K562 (cell line): Measurements from ENCODE around the gene DGCR2. TPM values are rescaled to one million over a fixed set of nuclear protein-coding genes. Genes with fewer than 3 reads are reported as not detected.

ENCODE experiments used
- ETV5 ChIP-seq: sonication (generic); formaldehyde crosslinking; IDR thresholded peaks from 2 replicates; pipeline ENCODE4 v1.4.0; 2020; ENCODE audit warnings: low read depth, mild to moderate bottlenecking, missing genetic modification reagents
- KAT7 ChIP-seq: sonication (generic); formaldehyde crosslinking; IDR thresholded peaks from 2 replicates; pipeline ENCODE4 v1.8.0; 2022; ENCODE audit warnings: missing genetic modification reagents, mild to moderate bottlenecking, borderline replicate concordance
- LCOR ChIP-seq: sonication (generic); formaldehyde crosslinking; IDR thresholded peaks from 2 replicates; pipeline ENCODE4 v1.8.0; 2022; ENCODE audit warnings: mild to moderate bottlenecking, missing genetic modification reagents
- MED1 ChIP-seq: sonication (generic); formaldehyde crosslinking; IDR thresholded peaks from 2 replicates; pipeline ENCODE4 v1.8.1; 2023; ENCODE audit warnings: missing genetic modification reagents, borderline replicate concordance
- MYC ChIP-seq, 2 experiments: fragments of 250-450 bp in 1 of 2; sonication (Bioruptor Pico) in 1 of 2; IDR thresholded peaks; 2 replicates each; pipeline versions ENCODE4 v1.5.1 to v1.6.1; 2012 to 2021; ENCODE audit warnings: low read depth in 2 of 2, borderline replicate concordance in 1 of 2, improper control_type of control experiment in 1 of 2, low read length in 1 of 2, mild to moderate bottlenecking in 1 of 2, moderate library complexity in 1 of 2
- NFE2L1 ChIP-seq: fragments of 450-650 bp; IDR thresholded peaks from 2 replicates; pipeline ENCODE4 v1.6.1; 2016; ENCODE audit warnings: missing genetic modification characterization, low read depth, mild to moderate bottlenecking, missing compliant biosample characterization, moderate library complexity, borderline replicate concordance
- PRMT5 ChIP-seq: sonication (generic); formaldehyde crosslinking; IDR thresholded peaks from 2 replicates; pipeline ENCODE4 v1.5.0; 2020; ENCODE audit warnings: missing genetic modification reagents
- SAFB ChIP-seq: fragments of 200-400 bp; formaldehyde crosslinking; IDR thresholded peaks from 2 replicates; pipeline ENCODE4 v1.6.1; 2017; ENCODE audit warnings: low read depth, low read length, borderline replicate concordance
- SETDB1 ChIP-seq: IDR thresholded peaks from one replicate; pipeline ENCODE4 v1.6.1; 2012; ENCODE audit warnings: low read length, control low read depth, inconsistent platforms
- TCF7 ChIP-seq: sonication (generic); IDR thresholded peaks from 2 replicates; pipeline ENCODE4 v1.6.1; 2016; ENCODE audit warnings: antibody characterized with exemption, borderline replicate concordance
- TRIM24 ChIP-seq, 2 experiments: fragments of 450-650 bp; IDR thresholded peaks; 2 replicates each; pipeline ENCODE4 v1.6.1; 2016
- TRIM28 ChIP-seq: fragments of 450-650 bp; IDR thresholded peaks from 2 replicates; pipeline ENCODE4 v1.6.1; 2017
- ZNF764 ChIP-seq: fragments of 250-450 bp; sonication (Bioruptor Pico); IDR thresholded peaks from 2 replicates; pipeline ENCODE4 v1.4.0; 2020; ENCODE audit warnings: low read depth, mild to moderate bottlenecking, moderate library complexity
- polyA plus RNA-seq, 8 experiments: library from polyadenylated mRNA; depleted of rRNA in 4 of 8; stranded (reverse) in 5 of 8; unstranded in 3 of 8; fragments of >200 nt; fragmentation: Nextera tagmentation in 2 of 8; fragmentation: Illumina TruSeq in 1 of 8; extraction: Ambion mirVana in 2 of 8; extraction: Trizol in 1 of 8; gene quantifications; 2 replicates each; pipeline versions ENCODE4 v1.2.1 to v1.2.3, GENCODE V29; 2011 to 2014; ENCODE audit warnings: inconsistent platforms in 1 of 8, missing spikeins in 1 of 8
- total RNA-seq, 7 experiments: library from RNA; depleted of rRNA in 6 of 7; stranded (reverse); fragments of >200 nt in 6 of 7; fragmentation: Illumina TruSeq in 2 of 7; extraction: Trizol in 2 of 7; gene quantifications; 2 replicates each; pipeline versions ENCODE4 v1.2.1 to v1.2.3, GENCODE V29; 2011 to 2021; ENCODE audit warnings: low replicate concordance in 1 of 7
- TF ChIP-seq, protein P1 (sequence below): fragments of 250-450 bp; sonication (Bioruptor Pico); IDR thresholded peaks from 2 replicates; pipeline ENCODE4 v1.5.0; 2020; ENCODE audit warnings: mild to moderate bottlenecking
- TF ChIP-seq, protein P2 (sequence below): fragments of 250-450 bp; sonication (Bioruptor Pico); IDR thresholded peaks from 2 replicates; pipeline ENCODE4 v1.8.0; 2021; ENCODE audit warnings: borderline replicate concordance, mild to moderate bottlenecking, moderate library complexity; ENCODE audit not compliant: poor library complexity, severe bottlenecking
- TF ChIP-seq, protein P3 (sequence below): sonication (generic); formaldehyde crosslinking; IDR thresholded peaks from 2 replicates; pipeline ENCODE4 v1.8.1; 2023; ENCODE audit warnings: mild to moderate bottlenecking, missing genetic modification reagents
- TF ChIP-seq, protein P4 (sequence below), 2 experiments: fragments of 450-650 bp in 1 of 2; sonication (generic) in 1 of 2; formaldehyde crosslinking; conservative IDR thresholded peaks; 2 replicates each; pipeline versions ENCODE4 v1.4.0 to v1.8.1; 2020 to 2022; ENCODE audit warnings: mild to moderate bottlenecking in 1 of 2, missing genetic modification reagents in 1 of 2
- TF ChIP-seq, protein P5 (sequence below): fragments of 450-650 bp; formaldehyde crosslinking; IDR thresholded peaks from 2 replicates; pipeline ENCODE4 v1.4.0; 2020; ENCODE audit warnings: mild to moderate bottlenecking, mixed read lengths

The DGCR2 gene
- total and polyA plus RNA-seq, 9 of the 15 experiments (the other 6 are each of a cell fraction or from before 2014, with no cell fraction given) = 0.69 to 101 (median 56.4) TPM

DNA sequence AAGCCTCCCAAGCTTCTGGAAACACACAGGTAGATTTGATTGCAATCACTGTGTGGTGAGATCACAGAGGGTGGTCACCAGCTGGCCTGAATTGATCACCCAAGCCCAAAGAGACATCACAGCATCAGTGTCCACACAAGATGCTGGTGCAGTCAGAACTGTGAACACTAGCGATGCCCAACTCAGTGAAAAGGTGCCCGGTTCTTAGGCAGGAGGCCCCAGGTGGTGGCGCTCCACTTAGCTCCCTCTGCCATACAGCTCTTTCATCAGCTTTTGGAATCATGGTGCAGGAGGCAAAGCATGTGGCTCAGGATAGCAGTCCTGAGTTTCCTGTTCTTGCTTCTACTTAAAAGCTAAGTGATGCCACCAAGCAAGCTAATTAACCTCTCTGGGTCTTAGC is 11.1 kb downstream of the DGCR2 start (continued):
- TF ChIP-seq, protein P1, sequence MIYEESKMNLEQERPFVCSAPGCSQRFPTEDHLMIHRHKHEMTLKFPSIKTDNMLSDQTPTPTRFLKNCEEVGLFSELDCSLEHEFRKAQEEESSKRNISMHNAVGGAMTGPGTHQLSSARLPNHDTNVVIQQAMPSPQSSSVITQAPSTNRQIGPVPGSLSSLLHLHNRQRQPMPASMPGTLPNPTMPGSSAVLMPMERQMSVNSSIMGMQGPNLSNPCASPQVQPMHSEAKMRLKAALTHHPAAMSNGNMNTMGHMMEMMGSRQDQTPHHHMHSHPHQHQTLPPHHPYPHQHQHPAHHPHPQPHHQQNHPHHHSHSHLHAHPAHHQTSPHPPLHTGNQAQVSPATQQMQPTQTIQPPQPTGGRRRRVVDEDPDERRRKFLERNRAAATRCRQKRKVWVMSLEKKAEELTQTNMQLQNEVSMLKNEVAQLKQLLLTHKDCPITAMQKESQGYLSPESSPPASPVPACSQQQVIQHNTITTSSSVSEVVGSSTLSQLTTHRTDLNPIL (CRISPR knock-in tag) = no peak
- TF ChIP-seq SAFB (no peak), KAT7 (no peak), MYC (IDR thresholded peaks at IDR 0.05; ENCODE audit: low read depth, low read length) (peak; percentile 85), MYC (CRISPR knock-in tag; IDR thresholded peaks at IDR 0.05; ENCODE audit: borderline replicate concordance, low read depth) (no peak), SETDB1 (peak; percentile 21), ZNF764 (CRISPR knock-in tag) (no peak), TRIM28 (no peak), TCF7 (no peak), NFE2L1 (tag) (no peak), MED1 (CRISPR knock-in tag) (no peak), PRMT5 (CRISPR knock-in tag) (no peak), LCOR (no peak), TRIM24 (IDR thresholded peaks at IDR 0.05) (no peak), ETV5 (CRISPR knock-in tag) (no peak)
- TF ChIP-seq, protein P2, sequence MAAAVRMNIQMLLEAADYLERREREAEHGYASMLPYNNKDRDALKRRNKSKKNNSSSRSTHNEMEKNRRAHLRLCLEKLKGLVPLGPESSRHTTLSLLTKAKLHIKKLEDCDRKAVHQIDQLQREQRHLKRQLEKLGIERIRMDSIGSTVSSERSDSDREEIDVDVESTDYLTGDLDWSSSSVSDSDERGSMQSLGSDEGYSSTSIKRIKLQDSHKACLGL (CRISPR knock-in tag) = peak; percentile 23
- TF ChIP-seq, protein P3, sequence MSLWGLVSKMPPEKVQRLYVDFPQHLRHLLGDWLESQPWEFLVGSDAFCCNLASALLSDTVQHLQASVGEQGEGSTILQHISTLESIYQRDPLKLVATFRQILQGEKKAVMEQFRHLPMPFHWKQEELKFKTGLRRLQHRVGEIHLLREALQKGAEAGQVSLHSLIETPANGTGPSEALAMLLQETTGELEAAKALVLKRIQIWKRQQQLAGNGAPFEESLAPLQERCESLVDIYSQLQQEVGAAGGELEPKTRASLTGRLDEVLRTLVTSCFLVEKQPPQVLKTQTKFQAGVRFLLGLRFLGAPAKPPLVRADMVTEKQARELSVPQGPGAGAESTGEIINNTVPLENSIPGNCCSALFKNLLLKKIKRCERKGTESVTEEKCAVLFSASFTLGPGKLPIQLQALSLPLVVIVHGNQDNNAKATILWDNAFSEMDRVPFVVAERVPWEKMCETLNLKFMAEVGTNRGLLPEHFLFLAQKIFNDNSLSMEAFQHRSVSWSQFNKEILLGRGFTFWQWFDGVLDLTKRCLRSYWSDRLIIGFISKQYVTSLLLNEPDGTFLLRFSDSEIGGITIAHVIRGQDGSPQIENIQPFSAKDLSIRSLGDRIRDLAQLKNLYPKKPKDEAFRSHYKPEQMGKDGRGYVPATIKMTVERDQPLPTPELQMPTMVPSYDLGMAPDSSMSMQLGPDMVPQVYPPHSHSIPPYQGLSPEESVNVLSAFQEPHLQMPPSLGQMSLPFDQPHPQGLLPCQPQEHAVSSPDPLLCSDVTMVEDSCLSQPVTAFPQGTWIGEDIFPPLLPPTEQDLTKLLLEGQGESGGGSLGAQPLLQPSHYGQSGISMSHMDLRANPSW (CRISPR knock-in tag) = 0 out of 2 replicates have a peak, but pooled peaks have one; percentile 46
- TF ChIP-seq, protein P4, sequence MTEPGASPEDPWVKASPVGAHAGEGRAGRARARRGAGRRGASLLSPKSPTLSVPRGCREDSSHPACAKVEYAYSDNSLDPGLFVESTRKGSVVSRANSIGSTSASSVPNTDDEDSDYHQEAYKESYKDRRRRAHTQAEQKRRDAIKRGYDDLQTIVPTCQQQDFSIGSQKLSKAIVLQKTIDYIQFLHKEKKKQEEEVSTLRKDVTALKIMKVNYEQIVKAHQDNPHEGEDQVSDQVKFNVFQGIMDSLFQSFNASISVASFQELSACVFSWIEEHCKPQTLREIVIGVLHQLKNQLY (CRISPR knock-in tag; conservative IDR thresholded peaks at IDR 0.05) = no peak
- TF ChIP-seq, protein P5, sequence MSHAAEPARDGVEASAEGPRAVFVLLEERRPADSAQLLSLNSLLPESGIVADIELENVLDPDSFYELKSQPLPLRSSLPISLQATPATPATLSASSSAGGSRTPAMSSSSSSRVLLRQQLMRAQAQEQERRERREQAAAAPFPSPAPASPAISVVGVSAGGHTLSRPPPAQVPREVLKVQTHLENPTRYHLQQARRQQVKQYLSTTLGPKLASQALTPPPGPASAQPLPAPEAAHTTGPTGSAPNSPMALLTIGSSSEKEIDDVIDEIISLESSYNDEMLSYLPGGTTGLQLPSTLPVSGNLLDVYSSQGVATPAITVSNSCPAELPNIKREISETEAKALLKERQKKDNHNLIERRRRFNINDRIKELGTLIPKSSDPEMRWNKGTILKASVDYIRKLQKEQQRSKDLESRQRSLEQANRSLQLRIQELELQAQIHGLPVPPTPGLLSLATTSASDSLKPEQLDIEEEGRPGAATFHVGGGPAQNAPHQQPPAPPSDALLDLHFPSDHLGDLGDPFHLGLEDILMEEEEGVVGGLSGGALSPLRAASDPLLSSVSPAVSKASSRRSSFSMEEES (CRISPR knock-in tag) = no peak
- TF ChIP-seq, all 486 proteins: peak for 29
